Middle frontal gyrus (tissue), 1 donor: Measurements from ENCODE around the gene ERO1B.

Source experiments
- DNase-seq: peaks from one replicate; pipeline ENCODE4 v3.0.0-alpha.2; 2015; ENCODE audit warnings: low spot score; ENCODE audit errors: extremely low spot score

The ERO1B gene

DNA sequence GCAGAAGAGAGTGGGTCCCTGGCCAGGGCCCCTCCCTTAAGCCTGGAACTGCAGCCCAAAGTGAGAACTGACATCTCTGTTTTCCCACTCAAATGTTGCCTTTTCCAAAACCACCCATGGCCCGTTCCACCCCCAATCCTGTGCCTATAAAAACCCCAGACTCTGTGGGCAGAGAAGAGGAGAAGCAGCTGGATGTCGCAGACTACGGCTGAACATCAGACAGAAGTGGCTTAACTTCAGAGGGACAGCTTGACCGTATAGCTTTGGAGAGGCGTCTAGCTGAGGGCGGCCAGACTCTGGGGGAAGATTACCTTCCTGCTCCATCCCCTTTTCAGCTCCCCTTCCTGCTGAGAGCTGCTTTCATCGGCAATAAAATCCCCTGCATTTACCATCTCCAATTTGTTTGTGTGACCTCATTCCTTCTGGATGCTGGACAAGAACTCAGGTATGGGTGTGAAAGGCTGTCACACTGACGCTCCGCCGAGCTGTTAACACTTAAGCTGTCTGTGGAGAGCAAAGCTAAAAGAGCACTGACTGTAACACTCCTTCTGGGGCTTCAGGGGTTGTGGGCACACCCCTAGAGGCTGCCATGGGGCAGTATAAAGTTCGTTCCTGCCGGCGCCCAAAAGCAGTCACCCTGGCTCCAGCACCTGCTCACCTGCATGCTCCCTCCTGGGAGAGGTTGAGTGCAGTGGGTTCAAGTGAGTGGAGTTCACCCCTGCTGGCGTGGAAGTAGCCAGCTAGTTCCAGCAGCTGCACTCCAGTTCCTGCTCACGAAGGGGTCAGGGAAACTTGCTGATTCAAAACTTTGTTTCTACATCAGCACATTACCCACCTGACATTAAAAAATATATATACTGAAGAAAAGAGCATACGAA is 19.6 kb upstream of the ERO1B start:
- no peak for DNase-seq

GRCh38 chr1:236297161-236297560 is 15.4 kb upstream of the ERO1B start:
- no peak for DNase-seq

DNA sequence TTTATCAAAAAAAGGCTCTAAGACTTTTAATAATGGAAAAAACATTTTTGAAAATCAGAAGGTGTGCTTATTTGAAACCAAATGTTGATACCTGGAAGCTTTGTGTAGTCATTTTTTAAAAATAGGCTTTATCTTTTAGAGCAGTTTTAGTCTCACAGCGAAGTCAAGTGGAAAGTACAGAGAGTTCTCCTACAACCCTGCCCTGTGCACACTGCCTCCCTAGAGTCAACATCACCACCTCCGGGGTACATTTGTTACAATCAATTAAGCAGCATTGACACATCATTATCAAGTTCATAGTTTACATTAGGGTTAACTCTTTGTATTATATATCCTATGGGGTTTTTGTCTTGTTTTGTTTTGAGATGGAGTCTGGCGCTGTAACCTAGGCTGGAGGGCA is 10.7 kb upstream of the ERO1B start:
- no peak for DNase-seq

DNA sequence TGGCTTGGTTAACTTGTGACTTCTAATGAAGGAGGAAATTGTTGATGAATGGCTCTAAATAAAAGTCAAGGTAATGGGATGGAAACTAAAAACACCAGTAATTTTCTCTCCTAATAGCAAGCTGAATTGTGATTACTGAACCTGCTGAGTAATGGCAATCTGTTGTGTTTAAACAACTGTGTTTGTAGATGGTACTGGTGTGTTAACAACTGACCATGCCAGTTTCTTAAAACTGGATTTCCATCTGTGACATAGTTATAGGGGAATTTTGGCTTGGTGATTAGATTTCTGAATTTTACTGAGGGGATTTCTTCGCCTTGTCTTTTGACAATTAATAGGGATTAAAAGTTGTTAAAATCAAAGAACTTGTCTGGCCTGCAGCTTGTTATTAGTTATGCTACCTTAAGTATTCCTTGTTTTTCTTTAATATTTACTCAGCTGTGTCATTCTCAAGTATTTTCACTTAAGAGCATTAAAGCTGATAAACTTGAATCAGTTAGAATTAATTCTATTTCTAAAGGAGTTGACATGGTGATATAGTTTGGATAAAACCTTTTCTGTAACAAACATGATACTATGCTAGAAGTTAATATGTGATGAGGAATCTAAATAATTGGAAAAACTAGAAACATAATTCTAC is 7.9 kb upstream of the ERO1B start:
- no peak for DNase-seq

DNA sequence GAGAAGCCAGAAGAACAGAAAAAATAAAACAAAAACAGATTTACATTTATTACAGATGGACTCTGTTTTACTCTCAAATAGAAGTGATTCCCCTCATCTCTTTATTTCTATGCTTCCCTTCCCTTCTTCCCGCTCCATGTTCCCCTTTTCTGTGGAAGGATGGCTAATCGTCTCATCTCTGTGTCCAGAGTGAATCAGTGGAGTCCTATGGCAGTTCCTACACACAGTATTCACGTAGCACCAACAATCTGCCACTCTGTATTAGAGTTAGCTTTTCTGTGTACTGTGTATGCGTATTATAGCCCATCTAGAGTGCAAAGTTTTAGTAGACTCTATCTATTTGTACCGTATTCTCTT is 6.8 kb upstream of the ERO1B start:
- no peak for DNase-seq

DNA sequence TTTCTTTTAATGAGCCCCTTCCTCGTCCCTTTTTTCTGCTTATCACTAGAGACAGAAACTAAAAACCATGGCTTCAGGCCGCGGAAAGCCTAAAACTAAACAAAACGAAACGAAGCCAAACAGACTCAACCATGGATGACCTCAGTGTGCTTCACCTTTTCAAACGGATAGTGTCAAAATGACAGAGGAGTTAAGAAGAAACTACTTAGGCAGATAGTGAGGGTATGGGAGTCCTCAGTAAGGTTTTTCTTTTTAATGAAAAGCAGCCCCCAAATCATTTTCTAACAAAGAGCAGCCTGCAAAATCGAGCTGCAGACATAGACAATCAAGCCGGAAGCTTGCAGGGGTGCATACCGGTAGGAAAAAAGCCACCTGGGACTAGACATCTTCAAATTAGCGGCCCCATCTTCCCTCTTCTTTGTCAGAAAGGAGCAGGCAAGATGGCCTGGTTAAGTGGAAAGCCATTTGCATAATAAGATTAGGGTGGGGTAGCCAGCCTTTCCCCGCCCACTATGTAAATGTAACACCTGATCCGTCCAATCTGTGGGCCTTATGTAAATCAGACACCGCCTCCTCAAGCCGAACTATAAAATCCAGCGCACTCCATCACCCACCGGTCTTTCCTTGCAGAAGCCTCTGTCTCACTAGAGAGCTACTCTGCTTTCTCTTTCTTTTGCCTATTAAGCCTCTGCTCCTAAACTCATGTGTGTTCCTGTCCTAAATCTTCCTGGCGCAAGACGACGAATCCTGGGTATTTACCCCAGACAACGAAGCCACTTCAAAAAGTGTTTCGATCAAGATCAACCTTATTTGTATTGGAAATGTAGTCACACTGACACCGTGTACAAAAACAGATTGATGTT is 6.2 kb upstream of the ERO1B start:
- DNase-seq: no peak

- DNase-seq: no peak
Measured at GRCh38 chr1:236287356-236287755, 5.6 kb upstream of the ERO1B start.

DNA sequence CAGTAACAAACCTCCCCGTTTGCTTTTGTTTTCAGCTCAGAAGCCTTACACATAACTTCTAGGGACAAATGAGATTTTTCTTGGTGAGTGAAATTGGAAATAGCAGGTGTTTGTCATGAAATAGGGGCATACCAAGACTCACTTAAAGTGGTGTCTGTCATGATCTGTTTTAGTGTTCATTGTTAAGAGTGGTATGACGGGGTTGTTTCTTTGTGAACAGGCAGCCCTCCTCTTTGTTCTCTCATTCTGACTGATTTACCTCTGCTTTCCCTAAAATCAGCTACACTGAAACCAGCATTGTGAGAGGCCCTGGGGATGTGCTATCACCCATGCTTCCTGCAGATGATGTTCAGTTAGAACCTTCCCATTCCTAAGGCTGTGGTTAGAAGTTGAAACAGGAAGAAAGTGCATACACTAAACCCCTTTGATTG is 2.5 kb upstream of the ERO1B start:
- DNase-seq: no peak

GRCh38 chr1:236282719-236283118 is 961 bp upstream of the ERO1B start:
- no peak for DNase-seq

GRCh38 chr1:236282425-236282716 is 613 bp upstream of the ERO1B start:
- DNase-seq: no peak

- no peak for DNase-seq
Measured at GRCh38 chr1:236281198-236281653, 532 bp downstream of the ERO1B start.

GRCh38 chr1:236280438-236281197 is 1.1 kb downstream of the ERO1B start:
- no peak for DNase-seq

GRCh38 chr1:236275586-236275985 is 6.2 kb downstream of the ERO1B start:
- no peak for DNase-seq

- no peak for DNase-seq
Measured at GRCh38 chr1:236275061-236275460, 6.7 kb downstream of the ERO1B start.

DNA sequence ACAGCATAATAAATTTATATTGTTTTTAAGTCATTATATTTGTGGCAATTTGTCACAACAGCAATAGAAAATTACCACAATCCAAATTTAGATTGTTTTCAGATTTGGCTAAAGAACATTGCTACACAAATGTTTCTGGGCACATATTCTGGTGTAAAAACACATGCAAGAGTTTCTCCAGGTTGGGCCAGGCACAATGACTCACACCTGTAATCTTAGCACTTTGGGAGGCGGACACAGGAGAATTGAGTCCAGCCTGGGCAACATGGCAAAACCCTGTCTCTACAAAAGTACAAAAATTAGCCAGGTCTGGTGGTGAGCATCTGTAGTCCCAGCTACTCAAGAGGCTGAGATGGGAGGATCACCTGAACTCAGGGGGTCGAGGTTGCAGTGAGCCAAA is 8.4 kb downstream of the ERO1B start:
- no peak for DNase-seq

DNA sequence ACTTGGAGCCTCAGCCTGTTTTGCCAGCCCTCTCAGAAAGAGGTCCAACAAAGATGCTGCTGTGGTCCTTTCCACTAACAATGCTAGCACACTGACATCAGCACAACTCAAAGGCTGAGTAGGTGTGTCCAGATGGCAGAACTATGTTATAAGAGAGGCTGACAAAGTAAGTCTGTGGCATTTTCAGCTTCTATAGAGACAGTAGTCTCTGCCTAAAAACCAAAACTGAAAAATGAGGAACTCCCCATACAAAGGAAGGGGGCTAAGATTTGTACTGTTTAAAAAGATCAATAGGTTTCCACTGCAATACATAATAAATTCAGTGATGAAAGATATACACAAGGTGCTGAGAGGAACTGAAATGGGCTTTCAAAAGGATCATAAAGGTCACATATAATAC is 12.3 kb downstream of the ERO1B start:
- DNase-seq: no peak

- DNase-seq: no peak
Measured at GRCh38 chr1:236261898-236262297, 19.9 kb downstream of the ERO1B start.

DNA sequence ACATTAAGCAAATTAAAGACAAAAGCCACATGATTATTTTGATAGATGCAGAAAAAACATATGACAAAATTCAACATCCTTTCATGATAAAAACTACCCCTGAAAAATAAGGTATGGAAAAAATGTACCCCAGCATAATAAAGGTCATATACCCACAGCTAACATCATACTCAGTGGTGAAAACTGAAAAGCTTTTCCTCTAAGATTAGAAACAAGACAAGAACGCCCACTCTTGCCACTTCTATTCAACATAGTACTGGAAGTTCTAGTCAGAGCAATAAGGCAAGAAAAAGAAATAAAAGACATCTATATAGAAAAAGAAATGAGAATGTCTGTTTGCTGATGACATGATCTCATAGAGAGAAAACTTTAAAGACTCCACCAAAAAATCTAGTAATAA is 20.7 kb downstream of the ERO1B start:
- DNase-seq: no peak

- no peak for DNase-seq
Measured at GRCh38 chr1:236259043-236259442, 22.7 kb downstream of the ERO1B start.

GRCh38 chr1:236258114-236258622 is 23.6 kb downstream of the ERO1B start:
- no peak for DNase-seq

DNA sequence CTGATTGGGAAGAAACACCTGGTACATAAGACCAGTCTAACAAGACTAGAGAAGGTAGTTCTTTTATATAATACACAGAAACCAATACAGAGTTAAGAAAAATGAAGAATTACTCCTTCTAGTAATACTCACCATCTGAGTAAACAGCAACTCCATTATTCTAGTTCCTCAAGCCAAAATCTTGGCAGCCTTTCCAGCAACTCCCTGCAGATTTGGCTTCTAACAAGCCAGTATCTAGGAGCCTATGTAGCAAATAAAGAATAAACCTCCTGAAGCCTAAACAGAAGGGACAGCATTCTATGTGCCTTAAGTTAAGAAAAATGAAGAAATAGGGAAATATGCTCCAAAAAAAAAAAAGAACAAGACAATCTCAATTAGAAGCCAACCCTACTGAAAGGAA is 24.5 kb downstream of the ERO1B start:
- DNase-seq: no peak
